COLO829 (cell line): ENCODE results near the gene KCNQ1.

Source experiments
- DNase-seq: peaks from one replicate; pipeline ENCODE4 v3.0.0; 2012; ENCODE audit warnings: low spot score

The KCNQ1 gene

DNA sequence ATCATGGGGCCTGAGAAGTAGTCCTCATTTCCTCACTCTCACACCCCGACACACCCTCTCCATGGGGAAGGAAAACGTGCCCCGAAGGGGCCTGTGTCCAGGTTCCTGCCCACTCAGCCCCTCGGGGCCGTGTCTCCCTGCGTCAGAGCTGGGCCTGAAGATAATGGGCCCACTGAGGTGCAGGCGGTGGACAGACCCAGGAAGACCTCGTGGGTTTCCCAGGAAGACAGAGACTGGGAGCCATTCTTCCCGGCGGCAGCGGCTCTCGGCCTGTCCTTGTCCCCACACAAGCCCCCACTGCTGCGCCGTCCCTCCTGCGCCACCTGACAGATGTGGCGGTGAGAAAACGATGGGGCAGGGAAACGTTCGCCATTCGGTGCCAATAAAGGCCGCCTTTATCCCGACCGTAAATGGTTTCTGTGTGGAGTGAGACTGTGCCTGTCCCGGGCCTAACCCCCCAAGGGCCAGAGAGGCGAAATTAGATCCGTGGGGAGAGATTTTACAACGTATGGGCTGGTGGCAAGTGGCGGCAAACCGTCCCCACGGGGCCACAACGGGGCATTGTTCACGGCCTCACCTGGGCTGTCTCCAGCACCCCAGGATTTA lies 351.8 kb downstream of the KCNQ1 start:
- no peak for DNase-seq

DNA sequence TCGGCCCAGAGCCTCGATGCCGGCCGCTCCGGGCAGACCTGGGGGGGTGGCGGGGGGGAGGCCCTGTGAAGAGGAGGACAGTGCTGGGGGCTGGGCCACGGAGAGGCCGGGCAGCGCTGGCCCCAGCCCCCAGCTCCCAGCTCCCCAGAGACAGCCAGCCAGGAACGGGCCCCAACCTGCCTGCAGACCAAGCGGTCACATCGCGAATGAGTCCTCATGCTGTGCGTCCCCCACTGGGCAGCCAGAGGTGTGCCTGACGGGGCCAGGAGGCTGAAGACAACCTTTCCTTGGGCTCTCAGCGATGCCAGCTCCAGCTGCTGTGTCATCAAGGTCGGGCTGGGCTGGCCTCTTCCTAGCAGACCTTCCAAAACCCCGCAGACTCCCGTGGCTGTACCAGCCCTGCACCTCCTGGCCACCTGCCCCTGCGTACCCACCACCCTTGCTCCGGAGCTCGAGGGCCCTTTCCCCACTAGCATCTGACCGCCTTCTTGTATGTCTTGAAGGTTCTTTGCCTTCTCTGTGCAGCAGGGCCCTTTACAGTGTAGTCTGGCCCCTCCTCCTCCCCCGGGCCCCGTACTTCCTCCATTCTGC lies 352.4 kb downstream of the KCNQ1 start:
- no peak for DNase-seq

- DNase-seq = no peak
These were observed 353.0 kb downstream of the KCNQ1 start for GRCh38 chr11:2797741-2798361.

GRCh38 chr11:2798951-2799761 lies 354.3 kb downstream of the KCNQ1 start:
- no peak for DNase-seq

- DNase-seq = no peak
These were observed 355.3 kb downstream of the KCNQ1 start for GRCh38 chr11:2799881-2800654.

DNA sequence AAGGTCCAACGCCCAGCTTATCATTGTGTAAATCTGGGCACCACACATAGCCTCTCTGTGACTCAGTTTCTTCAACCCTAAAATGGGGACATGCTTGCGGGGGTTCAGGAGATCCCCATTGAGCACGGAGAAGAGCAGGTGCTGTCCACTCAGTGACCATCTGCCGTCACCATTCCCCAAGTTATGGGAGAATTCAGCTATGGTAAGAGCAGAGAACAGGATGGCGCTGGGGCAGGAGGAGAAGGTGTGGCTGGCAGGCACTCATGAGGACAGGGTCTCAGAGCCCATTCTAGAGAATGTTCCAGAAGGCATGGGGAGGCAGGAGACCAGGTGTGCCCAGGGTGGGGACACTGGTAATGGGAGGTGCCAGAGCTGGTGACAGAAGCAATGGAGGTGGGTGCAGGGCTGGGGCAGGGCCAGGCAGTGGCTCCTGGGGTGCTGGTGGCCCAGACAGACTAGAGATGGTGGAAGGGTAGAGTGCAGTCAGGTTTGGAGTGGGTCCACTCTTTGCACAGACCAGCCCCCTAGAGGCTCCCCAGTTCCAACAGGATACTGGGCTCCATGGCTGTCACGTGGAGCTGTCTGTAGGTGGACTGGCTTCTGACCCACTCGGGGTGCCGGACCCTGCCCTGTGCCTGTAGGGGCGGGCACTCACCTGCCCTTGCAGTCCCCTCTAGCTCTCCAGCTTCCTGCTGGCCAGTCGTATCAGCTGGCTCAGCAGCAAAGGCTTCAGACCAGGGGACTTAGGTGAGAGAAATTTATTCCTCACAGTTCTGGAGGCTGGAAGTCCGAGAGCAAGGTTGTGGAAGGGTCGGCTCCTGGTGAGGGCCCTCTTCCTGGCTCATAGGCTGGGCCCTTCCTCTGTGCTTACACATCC lies 356.1 kb downstream of the KCNQ1 start:
- DNase-seq = no peak

GRCh38 chr11:2801711-2802388 lies 357.0 kb downstream of the KCNQ1 start:
- DNase-seq = no peak

DNA sequence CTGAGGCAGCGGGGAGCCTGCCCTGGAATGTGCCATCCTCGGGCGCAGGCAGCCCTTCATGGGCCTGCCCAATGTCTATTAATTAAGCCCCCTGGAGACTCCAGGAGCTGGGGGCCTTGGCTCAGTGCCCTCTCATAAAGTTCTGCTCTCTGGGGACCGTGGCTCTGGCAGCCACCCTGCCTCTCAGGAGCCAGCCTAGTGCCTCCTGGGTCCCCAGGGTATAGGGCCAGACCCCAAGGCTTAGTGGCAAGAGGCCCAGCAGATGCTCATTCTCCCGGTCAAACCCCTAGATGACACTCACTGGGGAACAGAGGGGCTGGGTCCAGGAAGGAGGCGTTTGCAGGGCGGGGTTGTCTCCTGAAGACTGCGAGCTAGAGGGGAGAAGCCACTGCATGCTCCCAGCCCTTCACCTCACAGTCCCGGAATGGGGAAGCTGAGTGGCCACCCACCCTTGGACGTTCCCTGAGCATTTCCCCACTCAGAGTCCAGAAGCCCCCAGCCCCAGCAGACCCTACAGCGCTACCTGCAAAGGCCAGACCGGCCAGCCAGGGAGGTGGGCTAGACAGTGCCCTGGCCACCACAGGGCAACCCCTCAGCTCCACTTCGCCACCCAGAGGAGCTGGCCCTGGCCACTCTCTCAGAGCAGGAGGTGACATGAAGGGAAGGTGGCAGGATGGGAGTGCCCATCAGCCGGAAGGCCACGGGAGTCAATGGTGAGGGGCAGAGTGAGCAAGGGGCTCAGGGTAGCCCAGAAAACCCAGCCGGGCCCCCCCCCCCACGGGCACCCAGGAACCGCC lies 357.8 kb downstream of the KCNQ1 start:
- DNase-seq = no peak

- no peak for DNase-seq
These were observed 358.6 kb downstream of the KCNQ1 start for GRCh38 chr11:2803186-2804091.

- DNase-seq = no peak
These were observed 359.4 kb downstream of the KCNQ1 start for GRCh38 chr11:2804189-2804588.

- no peak for DNase-seq
These were observed 360.0 kb downstream of the KCNQ1 start for GRCh38 chr11:2804701-2805387.

- no peak for DNase-seq
These were observed 360.7 kb downstream of the KCNQ1 start for GRCh38 chr11:2805388-2806056.

- no peak for DNase-seq
These were observed 361.7 kb downstream of the KCNQ1 start for GRCh38 chr11:2806351-2807024.

- no peak for DNase-seq
These were observed 362.3 kb downstream of the KCNQ1 start for GRCh38 chr11:2807025-2807681.

GRCh38 chr11:2807801-2808241 lies 363.0 kb downstream of the KCNQ1 start:
- no peak for DNase-seq
